GM19397 (cell line): Measurements from ENCODE around the gene FAM228A.
"Not testable (repeated sequence)": the region's sequence is repeated elsewhere in the genome, so short reads cannot be mapped to it uniquely, and the experiment has no call there.

Experiments
- ATAC-seq: cut with Tn5 transposase; IDR thresholded peaks from one replicate; pipeline ENCODE4 v1.9.1; 2021; ENCODE audit warnings: mild to moderate bottlenecking, moderate library complexity; ENCODE audit not compliant: unreplicated experiment

The FAM228A gene

DNA sequence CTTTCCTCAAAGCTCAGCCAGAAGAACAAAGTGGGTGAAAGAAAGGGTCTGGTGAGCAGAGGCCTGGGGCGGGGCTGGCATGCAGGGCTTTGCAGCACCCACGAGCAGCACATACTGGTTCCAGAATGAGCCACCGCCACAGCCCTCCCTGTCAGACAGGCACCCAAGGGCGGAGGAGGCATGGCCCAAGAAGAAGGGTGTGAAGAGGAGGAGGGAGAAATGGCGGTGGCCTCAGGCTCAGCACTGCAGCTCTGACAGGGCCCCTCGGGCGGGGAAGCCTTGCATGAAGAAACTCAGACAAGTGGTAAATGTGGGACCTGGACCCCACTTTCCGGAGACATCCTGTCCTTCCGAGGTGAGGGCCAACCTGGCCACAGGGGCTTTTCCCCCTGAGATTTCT lies 15.7 kb downstream of the FAM228A start:
- ATAC-seq = no peak

DNA sequence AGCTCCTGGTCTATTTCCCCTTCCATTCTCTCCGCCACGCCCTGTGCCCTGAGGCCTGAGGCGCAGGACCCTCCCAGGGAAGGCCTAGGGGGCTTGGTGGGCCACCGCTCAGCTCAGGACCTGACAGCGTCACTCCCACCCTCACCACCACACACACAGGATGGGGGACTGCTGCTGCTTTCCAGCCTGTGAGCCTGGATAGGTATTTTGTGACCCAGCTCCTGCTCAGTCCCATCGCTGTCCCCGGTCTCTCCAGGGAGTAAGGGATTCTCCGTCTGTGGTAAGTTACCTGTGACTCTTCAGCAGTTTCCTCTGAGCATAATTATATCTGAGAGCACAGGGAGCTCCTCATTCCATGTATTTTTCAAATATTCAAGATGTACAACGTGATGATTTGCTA lies 16.3 kb downstream of the FAM228A start:
- ATAC-seq = no peak

DNA sequence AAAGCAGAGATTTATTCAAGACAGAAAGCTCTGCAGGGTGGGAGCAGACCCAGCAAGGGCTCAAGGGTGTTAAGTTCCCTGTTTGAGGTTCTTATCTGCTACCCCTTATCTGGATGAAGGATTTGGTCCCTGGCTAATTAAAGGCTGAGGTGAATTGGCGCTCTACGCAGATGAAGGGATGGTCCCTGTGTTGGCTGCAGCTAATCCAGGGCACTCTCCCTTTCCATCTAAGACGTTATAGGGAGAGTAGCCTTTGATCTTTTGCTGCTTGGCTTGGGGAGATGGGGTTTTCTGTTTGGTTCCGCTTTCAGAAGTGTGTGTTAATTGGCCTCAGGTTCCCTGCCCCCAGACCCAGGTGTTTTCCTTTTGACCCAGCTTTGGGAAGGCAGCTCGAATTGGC lies 17.0 kb downstream of the FAM228A start:
- no peak for ATAC-seq

DNA sequence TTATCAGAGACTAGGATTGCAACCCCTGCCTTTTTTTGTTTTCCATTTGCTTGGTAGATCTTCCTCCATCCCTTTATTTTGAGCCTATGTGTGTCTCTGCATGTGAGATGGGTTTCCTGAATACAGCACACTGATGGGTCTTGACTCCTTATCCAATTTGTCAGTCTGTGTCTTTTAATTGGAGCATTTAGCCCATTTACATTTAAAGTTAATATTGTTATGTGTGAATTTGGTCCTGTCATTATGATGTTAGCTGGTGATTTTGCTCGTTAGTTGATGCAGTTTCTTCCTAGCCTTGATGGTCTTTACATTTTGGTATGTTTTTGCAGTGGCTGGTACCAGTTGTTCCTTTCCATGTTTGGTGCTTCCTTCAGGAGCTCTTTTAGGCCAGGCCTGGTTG lies 22.4 kb downstream of the FAM228A start:
- ATAC-seq = not testable (repeated sequence)

DNA sequence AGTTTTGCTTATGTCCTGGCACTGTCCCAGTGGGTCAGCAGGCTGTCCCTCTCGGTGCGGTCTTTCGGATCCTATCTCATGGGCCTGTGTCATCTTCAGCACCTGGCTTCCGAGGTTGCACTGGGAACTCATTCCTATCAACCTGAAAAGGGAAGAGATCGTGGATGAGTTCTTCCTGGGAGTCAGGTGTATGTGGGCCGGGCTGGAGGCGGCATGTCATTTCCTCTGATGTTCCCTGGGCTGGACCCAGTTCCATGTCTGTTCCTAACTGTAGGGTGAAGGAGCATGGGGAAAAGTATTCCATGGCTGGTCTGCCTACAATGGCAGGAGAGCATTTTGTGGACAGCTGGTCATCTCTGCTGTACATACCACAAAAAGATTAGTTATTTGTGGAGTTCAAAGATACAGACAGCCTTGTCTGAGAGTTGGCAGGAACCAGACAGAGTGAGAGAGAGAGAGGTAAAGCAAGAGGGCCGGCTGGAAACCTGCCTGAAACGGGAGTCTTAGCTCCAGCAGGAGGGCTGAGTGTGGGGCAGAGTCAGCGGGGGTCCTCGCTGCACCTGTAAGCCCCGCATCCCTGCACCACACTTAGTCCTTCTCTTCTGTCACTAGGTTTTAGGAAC lies 25.2 kb downstream of the FAM228A start:
- no peak for ATAC-seq

DNA sequence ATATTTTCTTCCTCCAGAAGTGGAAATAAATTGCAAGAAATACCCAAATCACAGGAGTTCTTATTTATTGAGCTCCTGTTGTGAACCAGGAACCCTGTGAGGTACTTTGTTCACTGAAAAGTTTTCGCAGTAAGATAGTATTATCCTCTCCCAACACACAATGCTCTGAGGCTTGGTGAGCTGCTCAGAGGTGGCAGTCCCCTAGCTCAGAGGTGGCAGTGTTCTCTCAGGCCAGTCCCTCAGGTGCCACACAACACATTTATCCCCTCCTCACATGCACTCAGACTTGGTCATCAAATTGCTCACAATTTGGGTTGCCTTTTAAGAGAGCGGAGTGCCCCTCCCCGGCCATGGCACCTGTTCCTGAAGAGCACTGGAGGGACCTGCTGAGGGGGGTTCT lies 25.9 kb downstream of the FAM228A start:
- no peak for ATAC-seq

DNA sequence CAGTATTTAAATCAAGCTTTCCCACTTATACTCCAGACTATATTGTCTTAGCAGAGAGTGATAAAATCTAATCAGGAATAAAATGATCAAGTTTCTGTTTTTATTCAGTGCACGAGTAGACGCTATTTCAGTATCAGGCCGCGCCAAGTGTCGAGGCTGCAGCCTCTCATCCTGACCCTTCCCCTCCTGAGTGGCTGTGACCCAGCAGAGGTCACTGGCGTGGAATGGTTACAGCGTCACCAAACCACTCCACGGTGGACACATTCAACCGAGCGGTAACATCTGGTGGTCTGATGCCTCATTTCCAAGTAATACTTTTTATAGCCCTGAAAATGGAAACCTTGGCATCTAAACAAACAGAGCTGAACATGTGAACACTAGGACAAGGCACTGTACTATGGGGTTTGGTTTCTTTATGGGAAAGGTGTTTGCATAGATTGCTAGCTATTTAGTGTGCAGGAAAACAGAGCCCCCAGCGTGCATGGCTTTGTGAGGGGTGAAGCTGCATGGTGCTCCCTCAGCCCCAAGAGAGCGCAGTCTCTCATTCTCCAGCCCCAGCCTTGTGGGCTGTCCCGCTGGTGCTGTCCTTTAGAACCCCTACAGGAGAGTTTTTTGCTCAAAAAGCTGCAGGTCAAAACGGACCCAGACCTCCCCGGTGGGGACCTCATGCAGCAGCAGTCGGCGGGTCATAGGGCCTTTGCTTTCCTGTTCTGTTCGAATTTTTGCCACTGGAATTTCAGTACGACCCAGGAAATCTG lies 28.4 kb downstream of the FAM228A start:
- ATAC-seq = no peak

DNA sequence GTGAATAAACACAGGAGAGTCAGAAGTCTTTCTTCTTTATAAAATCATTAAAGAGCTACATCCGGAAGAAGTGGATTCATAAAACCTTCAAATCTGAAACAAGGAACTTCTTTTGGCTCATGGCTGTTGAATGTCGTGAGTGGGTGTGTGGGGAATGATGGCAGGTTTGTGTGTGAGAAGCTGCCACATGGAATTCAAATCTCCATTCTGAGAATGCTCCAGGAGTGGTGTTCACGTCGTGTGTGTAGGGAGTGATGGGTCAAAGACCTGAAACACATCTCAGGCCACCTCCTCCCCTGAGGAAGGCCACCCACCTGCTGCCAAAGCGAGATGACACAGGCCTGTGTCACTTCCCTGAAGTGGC lies 28.9 kb downstream of the FAM228A start:
- ATAC-seq = no peak

DNA sequence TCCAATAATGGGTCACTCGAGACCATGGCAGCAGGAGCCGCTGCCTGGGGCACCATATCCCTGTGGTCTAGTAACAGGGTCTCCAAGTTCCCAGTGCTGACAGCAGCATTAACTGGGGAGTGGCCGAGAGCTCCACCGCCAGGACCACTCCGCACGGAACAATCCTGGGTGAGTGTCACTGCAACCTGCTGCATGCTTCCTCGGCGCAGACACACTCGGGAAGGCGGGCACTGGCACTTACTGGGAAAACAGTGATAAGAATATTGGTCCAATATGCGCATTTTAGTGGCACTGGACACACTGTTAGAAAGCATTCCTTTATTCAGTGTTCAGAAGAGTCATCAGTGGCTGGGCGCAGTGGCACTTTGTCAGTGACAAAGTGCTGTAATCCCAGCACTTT lies 29.7 kb downstream of the FAM228A start:
- no peak for ATAC-seq

DNA sequence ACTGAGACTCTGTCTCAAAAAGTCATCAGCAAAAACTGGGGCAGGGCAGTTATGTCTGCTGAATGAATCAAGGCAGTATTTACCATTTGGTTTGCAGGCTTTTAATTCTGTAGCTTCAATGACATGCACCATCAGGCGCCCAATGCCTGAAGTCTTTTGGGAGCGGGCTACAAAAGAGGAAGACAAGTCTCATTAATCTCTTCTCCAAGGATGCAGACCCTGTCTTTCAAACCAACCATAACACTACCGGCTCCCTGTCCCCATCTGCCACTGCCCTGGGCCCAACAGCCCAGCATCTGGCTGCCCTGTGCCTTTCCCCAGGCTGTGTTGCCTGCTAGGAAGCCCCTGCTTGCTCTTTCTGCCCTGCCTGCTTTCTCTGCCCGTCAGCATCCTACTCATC lies 30.3 kb downstream of the FAM228A start:
- ATAC-seq = no peak

DNA sequence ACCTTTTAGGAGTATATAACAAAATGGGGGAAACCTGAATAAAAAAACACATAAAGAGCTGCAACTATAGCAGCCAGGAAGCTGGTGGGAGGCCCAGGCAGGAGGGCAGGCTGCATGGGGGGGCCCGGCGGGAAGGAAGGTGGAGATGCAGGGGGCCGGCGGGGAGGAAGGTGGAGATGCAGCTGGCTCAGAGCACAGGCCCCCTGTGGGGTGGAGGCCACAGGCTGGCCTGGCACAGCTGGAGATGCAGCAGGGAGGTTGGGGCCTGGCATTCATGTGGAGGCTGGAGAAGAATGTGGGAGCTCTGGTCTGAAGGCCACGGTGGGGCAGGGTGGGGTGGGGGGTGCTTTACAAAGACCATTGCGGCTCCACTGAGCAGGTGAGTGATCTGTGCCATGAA lies 31.4 kb downstream of the FAM228A start:
- no peak for ATAC-seq

DNA sequence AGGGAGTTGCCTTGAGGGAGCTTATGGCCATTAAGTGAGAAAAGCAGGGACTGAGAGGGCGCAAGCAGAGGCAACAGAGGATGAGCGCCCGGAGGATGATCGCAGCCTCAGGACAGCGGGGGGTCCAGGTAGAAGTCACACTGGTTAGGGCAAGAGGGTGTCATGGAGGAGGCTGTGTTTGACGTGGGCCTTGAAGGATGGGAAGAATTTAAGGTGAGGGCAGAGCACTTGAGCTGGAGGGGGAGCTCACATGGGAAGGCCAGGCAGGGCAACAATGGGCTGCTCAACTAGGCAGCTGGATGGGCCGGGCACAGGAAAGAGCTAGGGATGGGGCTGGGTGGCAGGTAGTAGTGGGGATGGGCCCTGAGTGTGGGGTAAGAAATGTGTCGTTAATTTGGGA lies 31.9 kb downstream of the FAM228A start:
- no peak for ATAC-seq

DNA sequence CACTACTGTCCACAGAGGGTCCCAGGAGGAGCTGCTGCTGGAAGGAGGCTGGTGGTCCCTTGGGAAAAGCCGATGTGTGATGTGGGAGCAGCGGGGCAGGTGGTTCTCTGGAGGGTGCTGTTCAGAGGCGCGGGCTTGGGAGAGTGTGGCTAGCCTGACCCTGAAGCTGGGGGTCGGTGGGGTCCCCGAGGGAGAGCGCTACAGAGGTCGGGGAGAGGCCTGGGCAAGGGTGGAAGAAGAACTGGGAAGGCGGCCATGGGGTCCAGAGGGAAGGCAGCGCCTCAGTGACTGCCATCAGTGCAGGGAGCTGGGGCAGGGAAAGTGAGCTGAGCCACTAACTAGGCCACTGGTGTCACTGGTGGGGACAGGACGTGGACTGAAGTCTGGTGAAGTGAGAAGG lies 32.5 kb downstream of the FAM228A start:
- no peak for ATAC-seq

DNA sequence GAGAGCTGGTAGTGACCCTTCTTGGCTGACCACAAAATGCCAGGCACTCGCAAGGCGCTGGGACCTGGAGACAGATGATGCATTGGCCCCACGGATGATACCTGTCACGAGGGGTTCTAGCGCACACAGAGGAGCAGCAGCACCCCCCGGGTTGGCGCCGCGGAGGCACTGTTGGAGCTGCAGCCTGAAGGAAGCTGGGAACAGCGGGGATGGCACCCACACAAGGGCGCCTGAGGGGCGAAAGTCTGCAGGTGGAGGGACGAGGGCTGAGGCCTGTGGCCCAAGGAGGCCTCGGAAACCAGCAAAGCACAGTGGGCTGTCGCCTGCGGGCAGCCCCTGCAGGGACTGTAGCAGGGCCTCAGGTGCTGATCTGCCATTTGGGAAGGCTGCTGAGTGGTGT lies 33.6 kb downstream of the FAM228A start:
- ATAC-seq = no peak

DNA sequence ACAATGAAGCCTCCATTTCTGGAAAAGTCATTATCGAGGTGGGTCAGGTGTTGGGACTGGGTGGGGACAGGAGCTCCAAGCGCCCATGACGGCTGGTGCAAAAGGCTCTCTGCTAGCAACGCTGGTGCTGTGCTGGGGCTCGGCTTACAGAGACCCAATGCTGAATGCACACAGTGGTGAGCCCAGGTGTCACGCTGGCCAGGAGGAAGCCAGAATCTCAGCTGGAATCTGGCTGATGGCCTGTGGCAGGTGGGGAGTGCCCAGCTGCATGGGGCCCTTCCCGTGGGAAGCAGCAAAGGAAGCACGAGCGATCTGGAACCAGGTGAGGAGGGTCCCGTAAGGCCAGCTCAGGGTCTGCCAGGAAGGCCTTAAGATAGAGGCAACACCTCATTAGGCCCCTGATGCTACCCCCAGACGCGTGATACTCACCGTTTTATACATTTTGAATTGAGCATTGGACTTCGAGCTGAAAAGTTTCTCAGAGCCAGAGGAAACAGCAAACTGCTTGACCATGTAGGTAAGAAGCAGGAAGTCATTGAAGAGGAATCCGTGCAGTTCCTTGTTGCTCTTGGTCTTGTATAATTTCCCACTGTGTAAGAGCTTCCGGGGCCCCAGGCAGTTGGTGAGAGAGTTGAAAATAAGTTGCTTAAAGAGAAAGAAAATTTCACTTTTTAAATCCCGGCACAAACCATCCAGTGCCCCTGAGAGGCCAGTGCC lies 34.7 kb downstream of the FAM228A start:
- no peak for ATAC-seq

DNA sequence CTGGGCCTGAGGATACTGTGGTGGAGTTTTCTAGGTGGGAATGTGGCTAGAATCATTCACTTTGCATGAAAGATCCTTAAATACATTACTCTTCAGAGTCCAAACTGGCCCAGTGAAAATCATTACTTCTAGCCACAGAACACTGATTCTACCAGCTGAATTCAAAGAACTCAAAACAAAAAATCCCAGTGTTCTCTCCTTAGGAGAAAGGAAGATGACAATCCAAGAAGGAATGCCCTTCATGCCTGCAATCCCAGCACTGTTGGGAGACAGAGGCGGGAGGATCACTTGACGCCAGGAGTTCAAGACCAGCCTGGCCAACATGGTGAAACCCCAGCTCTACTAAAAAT lies 35.2 kb downstream of the FAM228A start:
- ATAC-seq = no peak

DNA sequence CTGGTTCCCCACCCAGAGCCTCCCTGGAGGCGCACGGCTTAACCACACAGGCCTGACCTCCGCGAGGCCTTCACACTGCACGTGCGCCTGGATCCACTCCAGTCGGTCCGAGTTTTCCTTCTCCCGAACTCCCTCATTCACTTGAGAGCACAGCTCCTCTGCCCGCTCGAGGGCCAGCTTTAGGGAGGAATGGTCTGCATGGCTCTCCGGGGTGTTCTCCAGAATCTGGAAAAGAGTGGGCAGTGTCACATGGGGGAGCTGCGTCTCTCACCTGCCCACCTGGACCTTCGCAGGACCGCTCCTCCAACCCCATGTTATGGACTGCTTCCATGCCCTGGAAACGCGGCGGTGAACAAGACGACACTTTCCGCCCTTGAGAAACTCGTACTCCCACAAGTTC lies 35.9 kb downstream of the FAM228A start:
- no peak for ATAC-seq

DNA sequence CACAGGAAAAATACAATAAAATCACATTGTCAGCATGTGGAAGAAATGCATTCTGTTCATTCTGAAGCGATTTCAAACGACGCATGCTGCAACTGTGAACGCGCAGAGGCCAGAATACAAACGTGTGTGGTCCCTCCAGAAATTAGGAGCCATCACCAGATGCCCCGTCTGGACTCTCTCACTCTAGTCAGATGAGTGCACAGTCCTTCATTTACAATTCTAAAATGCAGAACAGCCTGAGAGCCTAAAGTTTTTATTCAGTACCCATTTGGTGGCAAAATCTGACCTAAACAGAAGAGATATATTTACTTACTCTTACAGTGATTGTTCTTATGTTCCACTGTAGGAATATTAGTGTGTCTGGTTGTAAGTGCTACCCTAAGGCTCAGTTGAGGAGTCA lies 36.6 kb downstream of the FAM228A start:
- no peak for ATAC-seq

DNA sequence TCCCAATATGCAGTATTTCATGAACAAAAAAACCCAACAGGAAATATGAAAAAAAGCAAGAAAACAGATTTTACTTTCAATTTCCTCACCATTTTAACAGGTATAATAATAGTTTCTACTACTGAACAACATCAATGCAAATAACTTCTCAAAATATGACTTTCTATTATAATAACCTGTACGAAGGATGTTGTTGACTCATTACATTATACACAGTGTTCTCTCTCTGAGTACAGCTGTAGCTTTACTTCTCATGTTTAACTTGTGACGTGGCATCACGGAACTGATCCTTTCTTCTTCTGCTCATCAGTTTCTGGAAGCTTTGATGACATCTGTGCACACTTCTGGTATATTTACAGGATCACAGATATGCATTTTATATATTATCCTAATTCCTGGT lies 40.0 kb downstream of the FAM228A start:
- peak; percentile 79 for ATAC-seq

DNA sequence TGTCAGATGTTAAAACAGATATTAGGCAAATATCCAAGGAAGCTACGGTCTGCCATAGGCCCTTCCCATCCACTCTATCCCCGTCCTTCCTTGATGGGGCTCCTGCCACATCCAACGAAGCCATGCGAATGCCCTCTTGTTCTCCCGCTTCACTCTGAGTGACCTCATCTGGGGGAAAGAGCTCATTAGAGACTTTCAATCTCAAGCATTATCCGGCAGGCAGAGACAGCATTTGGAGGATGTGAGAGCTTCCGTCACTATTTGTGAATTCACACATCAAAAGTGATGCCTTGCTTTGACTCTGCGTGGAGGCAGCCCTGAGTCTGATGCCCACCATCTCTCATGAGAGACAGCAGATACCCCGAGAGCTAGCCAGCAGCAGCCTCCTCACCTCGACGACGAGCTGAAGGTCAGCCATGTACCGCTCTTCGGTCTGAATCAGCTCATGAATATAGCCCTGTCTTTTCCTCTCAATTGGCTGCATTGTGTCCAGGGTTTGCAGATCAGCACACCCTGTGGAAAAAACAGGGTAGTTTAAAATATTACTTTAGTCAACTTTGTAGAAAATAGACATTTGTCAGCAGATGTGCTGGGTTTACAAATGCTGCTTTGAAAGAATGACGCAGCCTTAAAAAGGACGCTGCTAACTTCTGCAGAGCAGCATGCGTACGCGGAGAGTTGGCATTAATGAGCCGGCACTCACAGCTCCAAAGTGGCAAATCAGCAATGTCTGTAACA lies 45.9 kb downstream of the FAM228A start:
- no peak for ATAC-seq

DNA sequence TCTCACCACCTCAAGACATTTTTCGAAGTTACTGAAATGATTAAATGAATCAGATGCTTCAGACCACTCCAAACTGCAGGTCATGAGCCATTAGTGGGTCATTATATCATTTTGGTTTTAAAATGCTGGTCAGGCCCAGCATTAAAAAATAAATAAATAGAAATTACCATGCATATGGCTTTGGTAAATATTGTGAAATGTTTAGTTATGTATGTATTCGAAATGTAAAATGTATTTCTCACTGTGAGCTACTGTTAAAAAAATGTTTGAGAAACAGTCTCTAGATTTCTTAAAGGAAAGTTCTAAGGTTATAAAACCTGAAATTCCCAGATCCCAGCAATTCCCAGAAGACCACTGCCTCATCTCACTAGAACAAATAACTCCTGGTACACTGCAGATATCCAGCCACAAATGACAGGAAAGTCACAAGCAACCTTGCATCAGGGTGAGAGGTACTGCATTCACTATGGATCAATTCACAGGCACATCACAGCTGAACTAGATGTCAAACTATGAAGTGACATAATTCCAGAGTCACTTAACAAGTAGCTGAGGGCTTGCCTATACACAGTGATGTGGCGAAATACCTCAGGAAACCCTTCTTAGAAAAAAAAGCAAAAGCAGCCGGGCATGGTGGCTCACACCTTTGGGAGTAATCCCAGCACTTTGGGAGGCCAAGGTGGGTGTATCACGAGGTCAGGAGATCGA lies 46.6 kb downstream of the FAM228A start:
- no peak for ATAC-seq
